K562 (cell line): ENCODE measurements around the gene PCBD1.

Source experiments
- EP300 ChIP-seq: IDR thresholded peaks from 2 replicates; pipeline ENCODE4 v1.6.1; 2012; ENCODE audit warnings: low read length, improper control_type of control experiment
- EZH2 ChIP-seq: IDR thresholded peaks from 2 replicates; pipeline ENCODE4 v1.6.1; 2012; ENCODE audit warnings: low read depth, mild to moderate bottlenecking, inconsistent platforms, low read length, borderline replicate concordance
- HOXB6 ChIP-seq: fragments of 250-450 bp; sonication (Bioruptor Pico); IDR thresholded peaks from 2 replicates; pipeline ENCODE4 v1.5.1; 2022; ENCODE audit warnings: mild to moderate bottlenecking, borderline replicate concordance
- JUN ChIP-seq, 2 experiments: sonication (generic) in 1 of 2; formaldehyde crosslinking in 1 of 2; IDR thresholded peaks; 2 replicates each; pipeline versions ENCODE4 v1.6.1 to v1.8.0; 2012 to 2022; ENCODE audit warnings: borderline replicate concordance in 2 of 2, mild to moderate bottlenecking in 2 of 2, improper control_type of control experiment in 1 of 2, low read depth in 1 of 2, low read length in 1 of 2, missing genetic modification reagents in 1 of 2
- PHF8 ChIP-seq: fragments of 200-600 bp; sonication (generic); IDR thresholded peaks from 2 replicates; pipeline ENCODE4 v1.6.1; 2012; ENCODE audit warnings: mixed run types, mild to moderate bottlenecking, inconsistent platforms, low read length, moderate library complexity, borderline replicate concordance
- POLR2A ChIP-seq: fragments of 450-650 bp; conservative IDR thresholded peaks from 2 replicates; pipeline ENCODE4 v1.6.1; 2016
- POLR2AphosphoS5 ChIP-seq: IDR thresholded peaks from 2 replicates; pipeline ENCODE4 v1.6.1; 2011; ENCODE audit warnings: mild to moderate bottlenecking, low read depth, low read length, moderate library complexity; ENCODE audit not compliant: control insufficient read depth, insufficient read depth
- SETDB1 ChIP-seq: IDR thresholded peaks from one replicate; pipeline ENCODE4 v1.6.1; 2012; ENCODE audit warnings: low read length, control low read depth, inconsistent platforms
- SP1 ChIP-seq: sonication (generic); formaldehyde crosslinking; IDR thresholded peaks from 2 replicates; pipeline ENCODE4 v1.8.1; 2022; ENCODE audit warnings: mild to moderate bottlenecking, missing genetic modification reagents
- SREBF2 ChIP-seq: sonication (generic); formaldehyde crosslinking; IDR thresholded peaks from 2 replicates; pipeline ENCODE4 v1.4.0; 2020; ENCODE audit warnings: mild to moderate bottlenecking, missing genetic modification reagents
- XRCC5 ChIP-seq: fragments of 200-400 bp; formaldehyde crosslinking; IDR thresholded peaks from 2 replicates; pipeline ENCODE4 v1.6.1; 2017; ENCODE audit warnings: low read depth, mild to moderate bottlenecking, low read length
- YY1 ChIP-seq, 3 experiments: IDR thresholded peaks; 2 replicates each; pipeline ENCODE4 v1.6.1; 2011; ENCODE audit warnings: low read length in 2 of 3, mild to moderate bottlenecking in 2 of 3, moderate library complexity in 2 of 3, borderline replicate concordance in 1 of 3, control low read depth in 1 of 3, low read depth in 1 of 3; ENCODE audit not compliant: insufficient read depth in 3 of 3, insufficient replicate concordance in 2 of 3, control insufficient read depth in 1 of 3, insufficient read length in 1 of 3; ENCODE audit errors: extremely low read depth in 1 of 3
- ZKSCAN1 ChIP-seq: fragments of 150-350 bp; IDR thresholded peaks from 2 replicates; pipeline ENCODE4 v1.6.1; 2016; ENCODE audit warnings: low read depth, low read length
- TF ChIP-seq, protein P1 (sequence below), 3 experiments: IDR thresholded peaks in 2 of 3; conservative IDR thresholded peaks in 1 of 3; 2 replicates each; pipeline ENCODE4 v1.5.1; 2011 to 2012; ENCODE audit warnings: low read length in 3 of 3, mild to moderate bottlenecking in 3 of 3, control low read depth in 2 of 3, improper control_type of control experiment in 1 of 3, inconsistent platforms in 1 of 3, low read depth in 1 of 3, mixed read lengths in 1 of 3, moderate library complexity in 1 of 3; ENCODE audit not compliant: insufficient read depth in 2 of 3

DNA sequence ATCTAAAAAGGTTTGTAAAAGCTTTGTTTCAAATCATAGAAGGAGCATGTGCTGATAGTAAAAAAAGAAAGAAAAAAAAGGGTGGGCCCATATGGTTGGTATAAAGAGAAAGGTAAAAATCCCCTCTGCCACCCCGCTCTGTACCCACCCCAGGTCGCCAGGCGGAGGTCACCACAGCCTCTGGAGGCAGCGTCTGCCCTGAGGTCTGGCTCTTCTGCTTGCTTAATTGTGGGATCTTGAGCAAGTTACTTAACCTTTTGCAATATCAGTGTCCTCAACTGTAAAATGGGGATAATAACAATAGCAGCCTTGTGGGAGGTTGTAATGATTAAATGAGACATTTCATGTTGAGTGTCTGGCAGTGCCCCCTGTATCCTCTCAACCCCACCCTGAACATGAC lies 10.7 kb upstream of the PCBD1 start:
- TF ChIP-seq EZH2 (no peak), POLR2A (no peak), XRCC5 (no peak), POLR2AphosphoS5 (no peak), YY1 (IDR thresholded peaks at IDR 0.05; ENCODE audit: borderline replicate concordance in 1 of 3, control insufficient read depth in 1 of 3, extremely low read depth in 1 of 3, insufficient read depth in 3 of 3, insufficient read length in 1 of 3, insufficient replicate concordance in 2 of 3, low read depth in 1 of 3, low read length in 2 of 3) (no peak), EP300 (no peak), SETDB1 (no peak), ZKSCAN1 (no peak), SREBF2 (CRISPR knock-in tag) (no peak), SP1 (CRISPR knock-in tag) (no peak), JUN (IDR thresholded peaks at IDR 0.05; ENCODE audit: borderline replicate concordance, low read depth, low read length) (no peak), JUN (CRISPR knock-in tag; IDR thresholded peaks at IDR 0.05; ENCODE audit: borderline replicate concordance) (no peak), HOXB6 (CRISPR knock-in tag) (no peak), PHF8 (no peak)
- TF ChIP-seq, protein P1, sequence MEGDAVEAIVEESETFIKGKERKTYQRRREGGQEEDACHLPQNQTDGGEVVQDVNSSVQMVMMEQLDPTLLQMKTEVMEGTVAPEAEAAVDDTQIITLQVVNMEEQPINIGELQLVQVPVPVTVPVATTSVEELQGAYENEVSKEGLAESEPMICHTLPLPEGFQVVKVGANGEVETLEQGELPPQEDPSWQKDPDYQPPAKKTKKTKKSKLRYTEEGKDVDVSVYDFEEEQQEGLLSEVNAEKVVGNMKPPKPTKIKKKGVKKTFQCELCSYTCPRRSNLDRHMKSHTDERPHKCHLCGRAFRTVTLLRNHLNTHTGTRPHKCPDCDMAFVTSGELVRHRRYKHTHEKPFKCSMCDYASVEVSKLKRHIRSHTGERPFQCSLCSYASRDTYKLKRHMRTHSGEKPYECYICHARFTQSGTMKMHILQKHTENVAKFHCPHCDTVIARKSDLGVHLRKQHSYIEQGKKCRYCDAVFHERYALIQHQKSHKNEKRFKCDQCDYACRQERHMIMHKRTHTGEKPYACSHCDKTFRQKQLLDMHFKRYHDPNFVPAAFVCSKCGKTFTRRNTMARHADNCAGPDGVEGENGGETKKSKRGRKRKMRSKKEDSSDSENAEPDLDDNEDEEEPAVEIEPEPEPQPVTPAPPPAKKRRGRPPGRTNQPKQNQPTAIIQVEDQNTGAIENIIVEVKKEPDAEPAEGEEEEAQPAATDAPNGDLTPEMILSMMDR (IDR thresholded peaks at IDR 0.05 in 2 of 3, conservative IDR thresholded peaks at IDR 0.05 in 1 of 3; ENCODE audit: insufficient read depth in 2 of 3, low read depth in 1 of 3, low read length in 3 of 3) = no peak
